Measurements from ENCODE around the gene GLOD5. TPM values are rescaled to one million over a fixed set of nuclear protein-coding genes. Genes with fewer than 3 reads are reported as not detected.

Gene GLOD5
- total and polyA plus RNA-seq, 2 experiments from 2014 or later: 2.4 TPM; not detected in 1

- no peaks in the 10 kb centered on the region for H3K9me3 ChIP-seq (ENCODE audit: low read depth)
- no peaks in the 10 kb centered on the region for H3K79me2 ChIP-seq
- no peak for TF ChIP-seq EZH2phosphoT487 (IDR thresholded peaks at IDR 0.05; ENCODE audit: low read depth, severe bottlenecking, unreplicated experiment)
- no peak for TF ChIP-seq CTCF (IDR thresholded peaks at IDR 0.05; ENCODE audit: poor library complexity)
- TF ChIP-seq EZH2 (IDR thresholded peaks at IDR 0.05; ENCODE audit: borderline replicate concordance): no peak
- no peaks in the 10 kb centered on the region for H3K9me2 ChIP-seq (replicated peaks; ENCODE audit: insufficient read depth)
- WGBS (ENCODE audit: low lambda C conversion rate, missing lambda C conversion rate): 77% methylated on average over 2 of the region's 2 CpGs
- no peaks in the 10 kb centered on the region for H4K20me1 ChIP-seq (ENCODE audit: insufficient read depth, poor library complexity, severe bottlenecking)
- no peak overlapping the region for H3K4me2 ChIP-seq
- no peak overlapping the region for H2AFZ ChIP-seq
- DNase-seq (ENCODE audit: low spot score): no peak
- no peaks in the 10 kb centered on the region for H3K36me3 ChIP-seq (replicated peaks; ENCODE audit: insufficient read depth, low read depth)
- no peak overlapping the region for H3K27ac ChIP-seq
- no peak overlapping the region for H3K4me3 ChIP-seq
- no peaks in the 10 kb centered on the region for H3K4me1 ChIP-seq (ENCODE audit: insufficient read depth)
- H3K27me3 ChIP-seq: no peaks in the 10 kb centered on the region
Observed at GRCh38 chrX:48726596-48726995, 35.0 kb upstream of the GLOD5 start.

GRCh38 chrX:48728653-48729052 lies 32.9 kb upstream of the GLOD5 start:
- Histone ChIP-seq H3K79me2 (no peaks in the 10 kb centered on the region), H3K27ac (no peak overlapping the region), H3K9me2 (replicated peaks; ENCODE audit: insufficient read depth) (no peaks in the 10 kb centered on the region), H3K9me3 (ENCODE audit: low read depth) (no peaks in the 10 kb centered on the region), H3K27me3 (no peaks in the 10 kb centered on the region), H3K4me3 (no peak overlapping the region), H3K4me2 (no peak overlapping the region), H2AFZ (no peak overlapping the region), H3K36me3 (replicated peaks; ENCODE audit: insufficient read depth, low read depth) (no peaks in the 10 kb centered on the region), H4K20me1 (ENCODE audit: insufficient read depth, poor library complexity, severe bottlenecking) (no peaks in the 10 kb centered on the region), H3K4me1 (ENCODE audit: insufficient read depth) (no peaks in the 10 kb centered on the region)
- TF ChIP-seq CTCF (IDR thresholded peaks at IDR 0.05; ENCODE audit: poor library complexity) (no peak), EZH2phosphoT487 (IDR thresholded peaks at IDR 0.05; ENCODE audit: low read depth, severe bottlenecking, unreplicated experiment) (no peak), EZH2 (IDR thresholded peaks at IDR 0.05; ENCODE audit: borderline replicate concordance) (no peak)
- no peak for DNase-seq (ENCODE audit: low spot score)

DNA sequence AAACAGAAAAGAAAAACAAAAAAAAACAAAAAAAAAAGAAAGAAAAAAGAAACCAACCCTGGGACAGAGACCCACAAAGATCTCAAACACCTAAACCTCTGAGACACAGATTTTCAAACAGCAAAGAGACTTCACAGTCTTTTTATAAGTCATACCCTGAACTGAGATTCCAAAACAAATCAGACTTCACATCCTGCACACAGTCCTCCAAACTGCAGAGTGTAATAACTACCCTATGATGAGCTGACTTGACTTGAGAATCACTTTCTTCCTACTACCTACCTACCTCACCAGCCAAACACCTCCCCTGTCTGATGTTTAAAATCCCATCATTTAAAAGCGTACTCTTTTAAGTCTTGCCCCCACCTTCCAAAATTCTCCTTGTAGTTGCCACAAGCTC lies 25.2 kb upstream of the GLOD5 start:
- Histone ChIP-seq H3K27ac (peak overlapping the region; percentile 29), H3K4me2 (peak overlapping the region; percentile 71), H3K4me3 (no peak overlapping the region), H3K27me3 (no peaks in the 10 kb centered on the region), H3K9me3 (ENCODE audit: low read depth) (no peaks in the 10 kb centered on the region), H2AFZ (peak overlapping the region; percentile 28), H3K36me3 (replicated peaks; ENCODE audit: insufficient read depth, low read depth) (no peaks in the 10 kb centered on the region), H3K4me1 (ENCODE audit: insufficient read depth) (no peaks in the 10 kb centered on the region), H3K79me2 (no peaks in the 10 kb centered on the region), H4K20me1 (ENCODE audit: insufficient read depth, poor library complexity, severe bottlenecking) (no peaks in the 10 kb centered on the region), H3K9me2 (replicated peaks; ENCODE audit: insufficient read depth) (no peaks in the 10 kb centered on the region)
- TF ChIP-seq CTCF (IDR thresholded peaks at IDR 0.05; ENCODE audit: poor library complexity): no peak
- no peak for TF ChIP-seq EZH2phosphoT487 (IDR thresholded peaks at IDR 0.05; ENCODE audit: low read depth, severe bottlenecking, unreplicated experiment)
- TF ChIP-seq EZH2 (IDR thresholded peaks at IDR 0.05; ENCODE audit: borderline replicate concordance): no peak
- no peak for DNase-seq (ENCODE audit: low spot score)
- 91% methylated on average over 1 of the region's 1 CpG for WGBS (ENCODE audit: low lambda C conversion rate, missing lambda C conversion rate)

DNA sequence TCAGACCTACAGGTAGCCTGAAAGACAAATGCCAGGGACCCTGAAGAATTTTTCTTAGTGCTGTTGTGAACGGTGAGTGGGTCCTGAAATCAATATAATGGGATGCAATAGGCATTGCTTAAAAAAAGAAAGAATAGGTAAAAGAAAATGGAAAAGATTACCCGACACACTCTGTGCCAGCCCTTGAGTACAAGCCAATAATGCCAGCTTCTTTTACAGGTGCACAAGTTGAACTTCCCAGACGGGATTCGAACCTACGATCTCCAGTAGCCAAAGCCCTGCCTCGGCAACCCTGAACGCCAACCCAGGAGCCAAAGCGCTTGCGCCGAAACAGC lies 24.7 kb upstream of the GLOD5 start:
- WGBS (ENCODE audit: low lambda C conversion rate, missing lambda C conversion rate): 50% methylated on average over 10 of the region's 10 CpGs
- Histone ChIP-seq H3K79me2 (no peaks in the 10 kb centered on the region), H2AFZ (peak overlapping the region; percentile 28), H3K4me2 (peak overlapping the region; percentile 71), H3K9me2 (replicated peaks; ENCODE audit: insufficient read depth) (no peaks in the 10 kb centered on the region), H3K27ac (peak overlapping the region; percentile 29), H3K4me3 (peak overlapping the region; percentile 13), H3K27me3 (no peaks in the 10 kb centered on the region), H3K9me3 (ENCODE audit: low read depth) (no peaks in the 10 kb centered on the region), H3K4me1 (ENCODE audit: insufficient read depth) (no peaks in the 10 kb centered on the region), H4K20me1 (ENCODE audit: insufficient read depth, poor library complexity, severe bottlenecking) (no peaks in the 10 kb centered on the region), H3K36me3 (replicated peaks; ENCODE audit: insufficient read depth, low read depth) (no peaks in the 10 kb centered on the region)
- TF ChIP-seq EZH2 (IDR thresholded peaks at IDR 0.05; ENCODE audit: borderline replicate concordance) (no peak), CTCF (IDR thresholded peaks at IDR 0.05; ENCODE audit: poor library complexity) (no peak), EZH2phosphoT487 (IDR thresholded peaks at IDR 0.05; ENCODE audit: low read depth, severe bottlenecking, unreplicated experiment) (no peak)
- DNase-seq (ENCODE audit: low spot score): no peak

Data from hepatocyte (in vitro differentiated cells).